GM12892 (cell line): ENCODE measurements around the gene SLC50A1.

Source experiments
- POLR2A ChIP-seq: IDR thresholded peaks from 2 replicates; pipeline ENCODE4 v1.6.1; 2011; ENCODE audit warnings: low read depth, low read length, control low read depth
- POLR2AphosphoS5 ChIP-seq: IDR thresholded peaks from 2 replicates; pipeline ENCODE4 v1.6.1; 2011; ENCODE audit warnings: low read depth, low read length, control low read depth
- TAF1 ChIP-seq: IDR thresholded peaks from 2 replicates; pipeline ENCODE4 v1.6.1; 2011; ENCODE audit warnings: low read depth, mild to moderate bottlenecking, control low read depth, low read length, borderline replicate concordance

- TF ChIP-seq POLR2AphosphoS5 (no peak), POLR2A (no peak), TAF1 (no peak)
Observed at GRCh38 chr1:155124503-155125463, 10.9 kb upstream of the SLC50A1 start.
